Measurements from ENCODE around the gene RESP18.

DNA sequence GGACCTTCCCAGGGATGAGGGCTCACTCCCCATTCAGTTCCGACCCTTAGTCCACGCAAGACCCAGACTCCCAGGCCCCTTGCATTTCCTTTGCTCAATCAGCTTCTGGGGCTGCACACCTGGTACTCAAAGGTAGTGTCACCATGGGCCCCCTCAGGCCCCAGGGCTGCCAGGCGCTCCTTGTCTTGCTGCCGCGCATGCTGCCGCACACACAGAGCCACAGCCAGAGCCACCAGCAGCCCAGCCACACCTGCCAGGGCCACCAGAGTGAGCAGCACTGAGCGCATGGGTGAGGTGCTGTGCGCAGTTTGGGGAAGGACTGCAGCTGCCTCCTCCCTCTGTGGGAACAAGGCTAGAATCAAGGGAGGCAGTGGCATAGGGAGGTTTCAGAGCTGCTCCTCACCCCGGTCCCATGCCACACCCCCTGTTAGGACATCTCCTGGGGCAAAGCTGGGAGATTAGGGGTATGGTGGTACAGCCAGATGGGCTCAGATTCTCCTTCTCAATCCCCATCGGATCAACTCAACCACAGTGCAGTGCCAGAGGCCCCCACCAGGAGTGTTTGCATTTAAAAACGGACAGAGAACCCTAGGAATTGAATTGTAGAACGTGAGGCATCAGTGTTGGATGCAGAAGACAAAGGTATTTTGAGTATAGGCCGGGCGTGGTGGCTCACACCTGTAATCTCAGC lies 34.6 kb downstream of the RESP18 start:
- TF ChIP-seq CTCF (IDR thresholded peaks at IDR 0.05) (no peak), POLR2AphosphoS5 (IDR thresholded peaks at IDR 0.05; ENCODE audit: low read depth, low read length) (no peak), TCF7L2 (IDR thresholded peaks at IDR 0.05; ENCODE audit: low read depth, low read length) (no peak), SIN3A (IDR thresholded peaks at IDR 0.05; ENCODE audit: borderline replicate concordance, insufficient read depth, low read depth, low read length) (no peak)
- TF ChIP-seq, protein P1, sequence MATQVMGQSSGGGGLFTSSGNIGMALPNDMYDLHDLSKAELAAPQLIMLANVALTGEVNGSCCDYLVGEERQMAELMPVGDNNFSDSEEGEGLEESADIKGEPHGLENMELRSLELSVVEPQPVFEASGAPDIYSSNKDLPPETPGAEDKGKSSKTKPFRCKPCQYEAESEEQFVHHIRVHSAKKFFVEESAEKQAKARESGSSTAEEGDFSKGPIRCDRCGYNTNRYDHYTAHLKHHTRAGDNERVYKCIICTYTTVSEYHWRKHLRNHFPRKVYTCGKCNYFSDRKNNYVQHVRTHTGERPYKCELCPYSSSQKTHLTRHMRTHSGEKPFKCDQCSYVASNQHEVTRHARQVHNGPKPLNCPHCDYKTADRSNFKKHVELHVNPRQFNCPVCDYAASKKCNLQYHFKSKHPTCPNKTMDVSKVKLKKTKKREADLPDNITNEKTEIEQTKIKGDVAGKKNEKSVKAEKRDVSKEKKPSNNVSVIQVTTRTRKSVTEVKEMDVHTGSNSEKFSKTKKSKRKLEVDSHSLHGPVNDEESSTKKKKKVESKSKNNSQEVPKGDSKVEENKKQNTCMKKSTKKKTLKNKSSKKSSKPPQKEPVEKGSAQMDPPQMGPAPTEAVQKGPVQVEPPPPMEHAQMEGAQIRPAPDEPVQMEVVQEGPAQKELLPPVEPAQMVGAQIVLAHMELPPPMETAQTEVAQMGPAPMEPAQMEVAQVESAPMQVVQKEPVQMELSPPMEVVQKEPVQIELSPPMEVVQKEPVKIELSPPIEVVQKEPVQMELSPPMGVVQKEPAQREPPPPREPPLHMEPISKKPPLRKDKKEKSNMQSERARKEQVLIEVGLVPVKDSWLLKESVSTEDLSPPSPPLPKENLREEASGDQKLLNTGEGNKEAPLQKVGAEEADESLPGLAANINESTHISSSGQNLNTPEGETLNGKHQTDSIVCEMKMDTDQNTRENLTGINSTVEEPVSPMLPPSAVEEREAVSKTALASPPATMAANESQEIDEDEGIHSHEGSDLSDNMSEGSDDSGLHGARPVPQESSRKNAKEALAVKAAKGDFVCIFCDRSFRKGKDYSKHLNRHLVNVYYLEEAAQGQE (IDR thresholded peaks at IDR 0.05; ENCODE audit: insufficient read depth in 1 of 2, low read depth in 2 of 2, low read length in 1 of 2), result no peak
